Suprapubic skin (tissue), 4 donors: ENCODE results near the gene CNOT2. TPM values are rescaled to one million over a fixed set of nuclear protein-coding genes. Genes with fewer than 3 reads are reported as not detected.

Experiments
- DNase-seq, 2 donors: peaks; one replicate each; pipeline ENCODE4 v3.0.0-alpha.2; 2019; ENCODE audit warnings: low spot score in 2 of 2
- H3K27ac ChIP-seq: fragments of 200-600 bp; sonication (generic); one replicate; pipeline ENCODE4 v1.5.1; 2019
- H3K27me3 ChIP-seq: fragments of 200-600 bp; sonication (generic); one replicate; pipeline ENCODE4 v1.5.1; 2019
- H3K36me3 ChIP-seq: fragments of 200-600 bp; sonication (generic); one replicate; pipeline ENCODE4 v1.5.1; 2019
- H3K4me1 ChIP-seq: fragments of 200-600 bp; sonication (generic); one replicate; pipeline ENCODE4 v1.5.1; 2019
- H3K4me3 ChIP-seq: fragments of 200-600 bp; sonication (generic); one replicate; pipeline ENCODE4 v1.5.1; 2019; ENCODE audit warnings: mild to moderate bottlenecking
- H3K9me3 ChIP-seq: fragments of 200-600 bp; sonication (generic); one replicate; pipeline ENCODE4 v1.5.1; 2019
- CTCF ChIP-seq, 2 donors: fragments of 200-600 bp in 1 of 2; fragments of 450-650 bp in 1 of 2; sonication (generic) in 1 of 2; IDR thresholded peaks; one replicate each; pipeline ENCODE4 v1.5.1; 2016 to 2019; ENCODE audit warnings: antibody characterized with exemption in 2 of 2, mild to moderate bottlenecking in 1 of 2, moderate library complexity in 1 of 2
- EP300 ChIP-seq: sonication (generic); formaldehyde crosslinking; IDR thresholded peaks from one replicate; pipeline ENCODE4 v1.6.1; 2017; ENCODE audit warnings: antibody characterized with exemption
- POLR2A ChIP-seq, 2 donors: fragments of 450-650 bp; IDR thresholded peaks; one replicate each; pipeline ENCODE4 v1.6.1; 2017; ENCODE audit warnings: antibody characterized with exemption in 2 of 2, mild to moderate bottlenecking in 2 of 2, moderate library complexity in 2 of 2
- POLR2AphosphoS5 ChIP-seq, 3 donors: sonication (generic); formaldehyde crosslinking; IDR thresholded peaks; one replicate each; pipeline ENCODE4 v1.6.1; 2017; ENCODE audit warnings: antibody characterized with exemption in 3 of 3
- WGBS: methylation state at CpG from one replicate; pipeline ENCODE4 v1.1.5; 2018; 5-methylcytosine and 5-hydroxymethylcytosine counted together
- total RNA-seq, 4 donors: library from RNA; depleted of rRNA; stranded (reverse); fragments of >200 nt; gene quantifications; one replicate each; pipeline ENCODE4 v1.1.0, GENCODE V29; 2016

CNOT2 gene
- total RNA-seq, 4 donors from 2014 or later, result 135 to 259 (median 152) TPM

- H3K27me3 ChIP-seq, result no peaks in the 10 kb centered on the region
- H3K27ac ChIP-seq, result no peak overlapping the region
- H3K4me3 ChIP-seq, result no peak overlapping the region
- no peak for DNase-seq
- peaks cover 9% of the 10 kb centered on the region for H3K4me1 ChIP-seq
- peaks cover 15% of the 10 kb centered on the region for H3K36me3 ChIP-seq
- WGBS, result 63% methylated on average over 1 of the region's 1 CpG
- TF ChIP-seq POLR2A (IDR thresholded peaks at IDR 0.05) (no peak), POLR2AphosphoS5 (IDR thresholded peaks at IDR 0.05) (no peak), CTCF (IDR thresholded peaks at IDR 0.05) (no peak), EP300 (no peak)
- H3K9me3 ChIP-seq, result no peaks in the 10 kb centered on the region
Measured at GRCh38 chr12:70236990-70237389, 6.2 kb upstream of the CNOT2 start.

GRCh38 chr12:70240673-70241072, 2.6 kb upstream of the CNOT2 start:
- TF ChIP-seq EP300 (no peak), CTCF (IDR thresholded peaks at IDR 0.05) (no peak), POLR2A (IDR thresholded peaks at IDR 0.05) (no peak), POLR2AphosphoS5 (IDR thresholded peaks at IDR 0.05) (no peak)
- Histone ChIP-seq H3K9me3 (no peaks in the 10 kb centered on the region), H3K36me3 (peaks cover 15% of the 10 kb centered on the region), H3K27me3 (no peaks in the 10 kb centered on the region), H3K4me3 (no peak overlapping the region), H3K4me1 (peaks cover 31% of the 10 kb centered on the region), H3K27ac (no peak overlapping the region)
- 100% methylated on average over 1 of the region's 1 CpG for WGBS
- no peak for DNase-seq

- DNase-seq, result no peak
- no peaks in the 10 kb centered on the region for H3K9me3 ChIP-seq
- WGBS, result 27% methylated on average over 2 of the region's 2 CpGs
- H3K4me3 ChIP-seq, result peak overlapping the region; percentile 95
- H3K27me3 ChIP-seq, result no peaks in the 10 kb centered on the region
- H3K27ac ChIP-seq, result peak overlapping the region; percentile 99
- peaks cover 43% of the 10 kb centered on the region for H3K4me1 ChIP-seq
- peaks cover 15% of the 10 kb centered on the region for H3K36me3 ChIP-seq
- no peak for TF ChIP-seq POLR2AphosphoS5 (IDR thresholded peaks at IDR 0.05)
- no peak for TF ChIP-seq EP300
- no peak for TF ChIP-seq CTCF (IDR thresholded peaks at IDR 0.05)
- no peak for TF ChIP-seq POLR2A (IDR thresholded peaks at IDR 0.05)
Measured at GRCh38 chr12:70241845-70242244, 1.4 kb upstream of the CNOT2 start.

GRCh38 chr12:70243510-70244371, 508 bp downstream of the CNOT2 start:
- DNase-seq, result peak; percentile 81 to 83
- Histone ChIP-seq H3K4me1 (peaks cover 58% of the 10 kb centered on the region), H3K9me3 (no peaks in the 10 kb centered on the region), H3K27ac (peak overlapping the region; percentile 99), H3K27me3 (no peaks in the 10 kb centered on the region), H3K36me3 (peaks cover 13% of the 10 kb centered on the region), H3K4me3 (peak overlapping the region; percentile 95)
- 0% methylated on average over 14 of the region's 70 CpGs for WGBS
- no peak for TF ChIP-seq POLR2A (IDR thresholded peaks at IDR 0.05)
- TF ChIP-seq EP300, result no peak
- TF ChIP-seq POLR2AphosphoS5 (IDR thresholded peaks at IDR 0.05), result no peak
- TF ChIP-seq CTCF (IDR thresholded peaks at IDR 0.05), result no peak

GRCh38 chr12:70244409-70244808, 1.2 kb downstream of the CNOT2 start:
- H3K27me3 ChIP-seq, result no peaks in the 10 kb centered on the region
- TF ChIP-seq CTCF (IDR thresholded peaks at IDR 0.05) (no peak), POLR2A (IDR thresholded peaks at IDR 0.05) (no peak), POLR2AphosphoS5 (IDR thresholded peaks at IDR 0.05) (no peak), EP300 (no peak)
- H3K36me3 ChIP-seq, result peaks cover 10% of the 10 kb centered on the region
- H3K9me3 ChIP-seq, result no peaks in the 10 kb centered on the region
- H3K4me1 ChIP-seq, result peaks cover 63% of the 10 kb centered on the region
- no peak for DNase-seq
- H3K4me3 ChIP-seq, result peak overlapping the region; percentile 95
- WGBS, result 17% methylated on average over 7 of the region's 7 CpGs
- peak overlapping the region; percentile 99 for H3K27ac ChIP-seq
